LNCAP (cell line): ENCODE measurements around the gene TAB2.

ENCODE experiments used
- CTCF ChIP-seq: fragments of 450-650 bp; IDR thresholded peaks from 2 replicates; pipeline ENCODE4 v1.5.1; 2017; ENCODE audit warnings: mild to moderate bottlenecking

TAB2 gene

GRCh38 chr6:149300563-149300962, 16.9 kb upstream of the TAB2 start:
- no peak for TF ChIP-seq CTCF

GRCh38 chr6:149302723-149303122, 14.8 kb upstream of the TAB2 start:
- no peak for TF ChIP-seq CTCF

GRCh38 chr6:149303468-149303867, 14.0 kb upstream of the TAB2 start:
- TF ChIP-seq CTCF, result no peak

GRCh38 chr6:149305372-149305771, 12.1 kb upstream of the TAB2 start:
- no peak for TF ChIP-seq CTCF

- TF ChIP-seq CTCF, result no peak
Measured at GRCh38 chr6:149306967-149307366, 10.5 kb upstream of the TAB2 start.

- no peak for TF ChIP-seq CTCF
Measured at GRCh38 chr6:149311293-149311692, 6.2 kb upstream of the TAB2 start.

- no peak for TF ChIP-seq CTCF
Measured at GRCh38 chr6:149311766-149312165, 5.7 kb upstream of the TAB2 start.

GRCh38 chr6:149313070-149313469, 4.4 kb upstream of the TAB2 start:
- no peak for TF ChIP-seq CTCF
